Breast epithelium (tissue), 4 donors: ENCODE data around the gene HACD3. TPM values are rescaled to one million over a fixed set of nuclear protein-coding genes. Genes with fewer than 3 reads are reported as not detected.
"Not testable (repeated sequence)": the region's sequence is repeated elsewhere in the genome, so short reads cannot be mapped to it uniquely, and the experiment has no call there.

ENCODE experiments used
- DNase-seq, 2 donors: peaks; one replicate each; pipeline ENCODE4 v3.0.0-alpha.2; 2019; ENCODE audit warnings: low spot score in 2 of 2
- H3K27ac ChIP-seq, 2 donors: fragments of 200-600 bp; sonication (generic) in 1 of 2; one replicate each; pipeline ENCODE4 v1.5.1; 2016 to 2019; ENCODE audit warnings: mild to moderate bottlenecking in 1 of 2
- H3K27me3 ChIP-seq, 2 donors: fragments of 200-600 bp; sonication (generic) in 1 of 2; one replicate each; pipeline versions ENCODE4 v1.5.1 to v1.6.0; 2017 to 2019; ENCODE audit warnings: control low read depth in 1 of 2, mild to moderate bottlenecking in 1 of 2
- H3K36me3 ChIP-seq: fragments of 200-600 bp; one replicate; pipeline ENCODE4 v1.5.1; 2019
- H3K4me1 ChIP-seq, 2 donors: fragments of 200-600 bp; sonication (generic); one replicate each; pipeline ENCODE4 v1.5.1; 2016 to 2019; ENCODE audit warnings: control low read depth in 1 of 2
- H3K4me3 ChIP-seq, 3 donors: fragments of 200-600 bp; sonication (generic); 1 replicate in 2 of 3; 2 replicates in 1 of 3; pipeline ENCODE4 v1.5.1; 2016 to 2019; ENCODE audit warnings: mild to moderate bottlenecking in 3 of 3, moderate library complexity in 2 of 3
- H3K9me3 ChIP-seq, 2 donors: fragments of 200-600 bp; sonication (generic) in 1 of 2; one replicate each; pipeline ENCODE4 v1.5.1; 2016 to 2019; ENCODE audit warnings: control low read depth in 1 of 2
- CTCF ChIP-seq, 3 donors: fragments of 450-650 bp; IDR thresholded peaks; one replicate each; pipeline ENCODE4 v1.5.1; 2016 to 2017; ENCODE audit warnings: antibody characterized with exemption in 3 of 3, mild to moderate bottlenecking in 3 of 3, moderate library complexity in 3 of 3
- POLR2A ChIP-seq: fragments of 450-650 bp; IDR thresholded peaks from one replicate; pipeline ENCODE4 v1.6.1; 2016; ENCODE audit warnings: antibody characterized with exemption, mild to moderate bottlenecking, moderate library complexity
- POLR2AphosphoS5 ChIP-seq, 3 donors: sonication (generic); formaldehyde crosslinking; IDR thresholded peaks; one replicate each; pipeline ENCODE4 v1.6.1; 2017; ENCODE audit warnings: antibody characterized with exemption in 3 of 3
- intact Hi-C: fragments of 100-400 bp; cut with DNase I; formaldehyde crosslinking; loops from one replicate; pipeline ENCODE4 v1.15.1; 2023; ENCODE audit warnings: low total_unique reads
- total RNA-seq, 3 donors: library from RNA; depleted of rRNA; stranded (reverse); fragments of >200 nt; gene quantifications; one replicate each; pipeline ENCODE4 v1.1.0, GENCODE V29; 2016

Gene HACD3
- total RNA-seq, 3 donors from 2014 or later, result 23.2 to 103 (median 78.3) TPM

- Histone ChIP-seq H3K27ac (peak overlapping the region; percentile 97 to 98), H3K36me3 (no peaks in the 10 kb centered on the region), H3K27me3 (no peaks in the 10 kb centered on the region), H3K4me3 (peak overlapping the region; percentile 77 to 90 (median 79)), H3K9me3 (no peaks in the 10 kb centered on the region), H3K4me1 (peaks cover 0 to 4% of the 10 kb centered on the region in 2 donors)
- intact Hi-C loops, result no loop called here
- TF ChIP-seq POLR2A, result no peak
- TF ChIP-seq CTCF (IDR thresholded peaks at IDR 0.05), result no peak
- no peak for TF ChIP-seq POLR2AphosphoS5 (IDR thresholded peaks at IDR 0.05)
- DNase-seq, result no peak
These were observed 81.8 kb downstream of the HACD3 start for GRCh38 chr15:65611888-65612615.

DNA sequence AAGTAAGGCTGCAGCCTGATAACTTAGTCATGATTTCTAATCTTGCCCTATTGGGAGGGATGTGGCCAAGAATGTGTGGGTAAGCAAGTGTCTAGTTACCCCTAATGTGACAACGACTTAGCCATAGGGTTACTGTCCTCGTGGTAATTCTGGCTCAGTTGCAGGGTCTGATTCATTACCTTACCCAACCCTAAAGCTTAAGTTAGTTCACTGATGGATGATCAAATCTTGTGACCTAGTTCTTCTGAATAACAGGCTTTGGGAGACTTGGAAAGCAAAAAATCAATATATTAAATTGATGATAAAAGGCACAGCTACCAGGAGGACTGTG lies 82.3 kb downstream of the HACD3 start:
- no peak overlapping the region for H3K4me3 ChIP-seq
- intact Hi-C loops, result no loop called here
- no peaks in the 10 kb centered on the region for H3K9me3 ChIP-seq
- peaks cover 0 to 4% of the 10 kb centered on the region in 2 donors for H3K4me1 ChIP-seq
- no peaks in the 10 kb centered on the region for H3K36me3 ChIP-seq
- TF ChIP-seq CTCF (IDR thresholded peaks at IDR 0.05), result no peak
- H3K27ac ChIP-seq, result peak overlapping the region; percentile 97 to 98
- H3K27me3 ChIP-seq, result no peaks in the 10 kb centered on the region
- DNase-seq, result no peak

- H3K9me3 ChIP-seq, result no peaks in the 10 kb centered on the region
- H3K27ac ChIP-seq, result no peak overlapping the region
- H3K4me3 ChIP-seq, result no peak overlapping the region
- DNase-seq, result no peak
- intact Hi-C loops, result no loop called here
- TF ChIP-seq POLR2AphosphoS5 (IDR thresholded peaks at IDR 0.05) (no peak), POLR2A (no peak), CTCF (IDR thresholded peaks at IDR 0.05) (no peak)
- no peaks in the 10 kb centered on the region for H3K36me3 ChIP-seq
- H3K27me3 ChIP-seq, result no peaks in the 10 kb centered on the region
- peaks cover 0 to 4% of the 10 kb centered on the region in 2 donors for H3K4me1 ChIP-seq
These were observed 82.9 kb downstream of the HACD3 start for GRCh38 chr15:65612949-65613744.

- H3K4me1 ChIP-seq, intact Hi-C loops, H3K4me3 ChIP-seq, H3K9me3 ChIP-seq, H3K27ac ChIP-seq, H3K27me3 ChIP-seq, H3K36me3 ChIP-seq, DNase-seq: not testable (repeated sequence)
These were observed 85.6 kb downstream of the HACD3 start for GRCh38 chr15:65615887-65616286.

DNA sequence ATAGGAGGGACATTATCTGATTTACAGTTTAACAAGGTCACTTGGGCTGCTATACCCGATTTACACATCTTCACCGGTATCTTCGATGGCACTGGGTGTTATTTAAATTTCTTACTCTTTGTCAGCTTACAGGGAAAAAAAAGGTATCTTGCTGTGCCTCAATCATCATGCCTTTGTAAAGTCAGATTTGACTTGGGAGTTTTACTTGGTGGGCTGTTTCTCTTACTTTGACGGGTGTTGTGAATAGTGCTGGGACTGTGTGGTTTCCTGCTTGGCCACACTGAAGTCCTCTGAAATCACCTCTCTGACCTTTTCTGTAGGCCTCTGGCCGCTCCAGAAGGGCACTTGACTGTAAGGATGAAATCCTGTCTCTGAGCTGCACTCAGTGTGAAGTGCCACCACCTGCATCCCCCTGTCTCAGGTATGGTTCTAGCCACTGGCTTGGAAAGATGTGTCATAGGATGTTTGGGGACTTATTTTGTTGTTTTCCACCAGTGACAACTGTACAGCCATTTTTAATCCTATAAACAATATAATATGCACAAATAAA lies 88.4 kb downstream of the HACD3 start:
- intact Hi-C loops, result no loop called here
- Histone ChIP-seq H3K27me3 (no peaks in the 10 kb centered on the region), H3K36me3 (no peaks in the 10 kb centered on the region), H3K27ac (no peak overlapping the region), H3K9me3 (no peaks in the 10 kb centered on the region), H3K4me3 (no peak overlapping the region), H3K4me1 (no peaks in the 10 kb centered on the region)
- DNase-seq, result no peak
- no peak for TF ChIP-seq POLR2AphosphoS5 (IDR thresholded peaks at IDR 0.05)
- TF ChIP-seq CTCF (IDR thresholded peaks at IDR 0.05), result no peak
